Natural killer cell (primary cell): ENCODE data around the gene EEPD1. TPM values are rescaled to one million over a fixed set of nuclear protein-coding genes. Genes with fewer than 3 reads are reported as not detected.

Source experiments
- ATAC-seq, 3 donors: fragments of 150-1000 bp in 2 of 3; fragments of 200-7000 bp in 1 of 3; cut with Tn5 transposase; 1 replicate in 1 of 3; 2 replicates in 2 of 3; pipeline ENCODE4 v1.10.0; 2021; ENCODE audit warnings: mild to moderate bottlenecking in 2 of 3, moderate library complexity in 2 of 3
- DNase-seq, 2 donors: peaks; one replicate each; pipeline versions ENCODE4 v3.0.0 to v3.0.0-alpha.2; 2013 to 2021; ENCODE audit warnings: mixed read lengths in 1 of 2
- H3K27ac ChIP-seq: one replicate; pipeline ENCODE4 v1.5.1; 2013; ENCODE audit warnings: mild to moderate bottlenecking, low read length
- H3K27me3 ChIP-seq: one replicate; pipeline ENCODE4 v1.6.1; 2013; ENCODE audit warnings: low read length; ENCODE audit not compliant: control insufficient read depth, insufficient read depth
- H3K36me3 ChIP-seq: one replicate; pipeline ENCODE4 v1.6.1; 2013; ENCODE audit warnings: low read length; ENCODE audit not compliant: control insufficient read depth, insufficient read depth
- H3K4me1 ChIP-seq: one replicate; pipeline ENCODE4 v1.6.1; 2013; ENCODE audit warnings: low read length; ENCODE audit not compliant: control insufficient read depth, insufficient read depth
- H3K4me3 ChIP-seq: one replicate; pipeline ENCODE4 v1.5.1; 2013; ENCODE audit warnings: low read length
- H3K9me3 ChIP-seq: one replicate; pipeline ENCODE4 v1.6.1; 2013; ENCODE audit warnings: low read length; ENCODE audit not compliant: control insufficient read depth, insufficient read depth
- H3K27ac Mint-ChIP-seq, 2 donors: one replicate each; pipeline ENCODE4 v1.8.0; 2022; ENCODE audit warnings: mild to moderate bottlenecking in 2 of 2, mixed read lengths in 2 of 2, moderate library complexity in 1 of 2
- H3K27me3 Mint-ChIP-seq, 2 donors: one replicate each; pipeline ENCODE4 v1.8.0; 2022; ENCODE audit warnings: low read depth in 2 of 2, mixed read lengths in 2 of 2
- H3K36me3 Mint-ChIP-seq: one replicate; pipeline ENCODE4 v1.8.0; 2022; ENCODE audit warnings: mixed read lengths
- H3K4me1 Mint-ChIP-seq, 2 donors: one replicate each; pipeline ENCODE4 v1.8.0; 2022; ENCODE audit warnings: mixed read lengths in 2 of 2
- H3K4me3 Mint-ChIP-seq: one replicate; pipeline ENCODE4 v1.8.0; 2022; ENCODE audit warnings: mild to moderate bottlenecking, moderate library complexity, mixed read lengths
- H3K9me3 Mint-ChIP-seq, 2 donors: one replicate each; pipeline ENCODE4 v1.8.0; 2022; ENCODE audit warnings: mixed read lengths in 2 of 2
- CTCF ChIP-seq: fragments of 200-600 bp; IDR thresholded peaks from one replicate; pipeline ENCODE4 v1.8.0; 2022; ENCODE audit warnings: antibody characterized with exemption
- WGBS: methylation state at CpG from one replicate; pipeline ENCODE4 v1.1.7; 2013; ENCODE audit warnings: missing lambda C conversion rate; ENCODE audit not compliant: insufficient coverage; 5-methylcytosine and 5-hydroxymethylcytosine counted together
- intact Hi-C: fragments of 100-400 bp; cut with micrococcal nuclease; formaldehyde crosslinking; loops from one replicate; pipeline ENCODE4 v1.14.2; 2022
- total RNA-seq, 4 donors: library from RNA; stranded (reverse); fragments of 120-200 nt in 1 of 4; gene quantifications; one replicate each; pipeline versions ENCODE4 v1.2.3 to v1.2.4, GENCODE V29; 2013 to 2022

Gene EEPD1
- total RNA-seq, 3 donors from 2014 or later (not counting 1 experiment from before 2014, with no cell fraction given): 0.45 to 4.9 (median 1.4) TPM

DNA sequence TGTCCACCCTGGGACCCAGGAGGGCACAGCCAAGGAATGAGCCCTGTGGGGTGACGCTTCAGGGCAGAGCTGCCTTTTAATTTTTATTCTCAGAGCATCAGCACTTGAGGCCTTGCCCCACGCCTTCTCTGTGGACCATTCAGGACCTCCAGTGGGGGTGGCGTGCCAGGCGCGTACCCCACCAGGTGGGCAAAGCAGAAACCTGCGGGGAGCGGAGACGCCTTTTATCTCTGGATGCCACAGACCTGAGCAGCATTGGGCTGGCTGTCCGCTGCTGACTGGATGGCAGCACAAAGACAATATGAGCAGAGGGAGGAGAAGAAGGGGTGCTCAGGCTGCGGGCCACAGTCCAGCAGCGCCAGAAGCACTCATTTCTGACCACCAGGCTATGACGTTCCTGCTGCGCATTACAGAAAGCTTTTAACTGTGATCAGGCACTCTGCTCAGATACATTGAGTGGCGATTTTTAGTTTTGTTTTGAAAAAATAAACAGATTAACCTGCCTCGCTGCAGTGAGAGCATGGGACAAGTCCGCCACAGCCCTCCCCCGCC, 146.2 kb downstream of the EEPD1 start:
- H3K4me3 Mint-ChIP-seq: no peak overlapping the region
- Histone ChIP-seq H3K4me1 (no peaks in the 10 kb centered on the region), H3K4me3 (no peak overlapping the region), H3K9me3 (no peaks in the 10 kb centered on the region), H3K36me3 (no peaks in the 10 kb centered on the region), H3K27ac (no peak overlapping the region), H3K27me3 (no peaks in the 10 kb centered on the region)
- TF ChIP-seq CTCF: no peak
- no peak for ATAC-seq
- no peaks in the 10 kb centered on the region for H3K4me1 Mint-ChIP-seq
- H3K36me3 Mint-ChIP-seq: no peaks in the 10 kb centered on the region
- H3K9me3 Mint-ChIP-seq: no peaks in the 10 kb centered on the region
- DNase-seq: no peak
- H3K27ac Mint-ChIP-seq: no peak overlapping the region
- intact Hi-C loops: no loop called here
- no peaks in the 10 kb centered on the region for H3K27me3 Mint-ChIP-seq
- 94% methylated on average over 16 of the region's 17 CpGs for WGBS

- no peaks in the 10 kb centered on the region for H3K4me1 Mint-ChIP-seq
- no peak overlapping the region for H3K27ac Mint-ChIP-seq
- H3K27ac ChIP-seq: no peak overlapping the region
- no peak overlapping the region for H3K4me3 Mint-ChIP-seq
- no peak overlapping the region for H3K4me3 ChIP-seq
- DNase-seq (no peak), ATAC-seq (no peak)
- no peaks in the 10 kb centered on the region for H3K27me3 ChIP-seq
- H3K9me3 ChIP-seq: no peaks in the 10 kb centered on the region
- no peaks in the 10 kb centered on the region for H3K27me3 Mint-ChIP-seq
- WGBS: 86% methylated on average over 8 of the region's 9 CpGs
- no peaks in the 10 kb centered on the region for H3K9me3 Mint-ChIP-seq
- intact Hi-C loops: no loop called here
- H3K36me3 ChIP-seq: no peaks in the 10 kb centered on the region
- no peaks in the 10 kb centered on the region for H3K36me3 Mint-ChIP-seq
- no peaks in the 10 kb centered on the region for H3K4me1 ChIP-seq
- no peak for TF ChIP-seq CTCF
Observed at GRCh38 chr7:36299823-36300341, 146.8 kb downstream of the EEPD1 start.

DNA sequence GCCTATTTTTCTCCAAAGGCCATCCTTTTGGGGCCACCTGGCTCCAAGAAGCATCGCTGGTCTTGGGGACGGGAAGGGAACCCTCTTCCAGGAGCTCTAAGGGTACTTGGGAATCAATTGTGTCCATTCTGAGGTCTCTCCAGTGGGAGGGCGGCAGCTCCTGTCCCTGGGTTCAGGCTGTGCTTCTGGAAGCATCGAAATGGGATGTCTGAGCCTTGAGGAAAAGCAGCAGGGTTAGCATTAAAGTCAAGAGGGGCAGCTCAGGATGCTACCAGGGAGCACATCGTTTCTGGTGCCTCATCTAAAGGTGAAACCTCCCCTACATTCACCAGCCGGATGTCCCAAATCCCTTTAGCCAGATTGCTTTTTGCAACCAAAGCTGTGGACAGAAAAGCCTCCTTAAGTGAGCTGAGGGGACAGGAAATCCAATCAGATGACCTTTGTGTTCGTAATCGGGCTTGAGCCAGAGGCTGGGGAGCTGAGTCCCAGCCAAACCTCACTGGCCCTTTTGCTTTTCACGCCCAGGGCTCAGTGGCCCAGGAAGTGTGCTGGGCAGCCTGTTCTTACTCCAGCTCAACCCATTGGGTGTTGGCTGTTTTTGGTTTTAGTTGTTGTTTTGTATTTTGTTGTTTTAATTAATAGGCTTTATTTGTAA, 147.8 kb downstream of the EEPD1 start:
- 88% methylated on average over 9 of the region's 9 CpGs for WGBS
- H3K27me3 Mint-ChIP-seq: no peaks in the 10 kb centered on the region

More for the DNA sequence above, 147.8 kb downstream of the EEPD1 start:
- no peaks in the 10 kb centered on the region for H3K36me3 ChIP-seq
- TF ChIP-seq CTCF: no peak
- no peak overlapping the region for H3K4me3 ChIP-seq
- Mint-ChIP-seq H3K36me3 (no peaks in the 10 kb centered on the region), H3K4me3 (no peak overlapping the region), H3K27ac (no peak overlapping the region), H3K9me3 (no peaks in the 10 kb centered on the region), H3K4me1 (no peaks in the 10 kb centered on the region)
- ATAC-seq (no peak), DNase-seq (no peak)
- H3K27me3 ChIP-seq: no peaks in the 10 kb centered on the region
- H3K4me1 ChIP-seq: no peaks in the 10 kb centered on the region
- H3K27ac ChIP-seq: no peak overlapping the region
- H3K9me3 ChIP-seq: no peaks in the 10 kb centered on the region
- intact Hi-C loops: no loop called here
